Measurements from ENCODE around the gene KCNG2. TPM values are rescaled to one million over a fixed set of nuclear protein-coding genes. Genes with fewer than 3 reads are reported as not detected.

Gene KCNG2
- polyA plus RNA-seq, 3 donors: 0.05 to 0.45 (median 0.42) TPM

DNA sequence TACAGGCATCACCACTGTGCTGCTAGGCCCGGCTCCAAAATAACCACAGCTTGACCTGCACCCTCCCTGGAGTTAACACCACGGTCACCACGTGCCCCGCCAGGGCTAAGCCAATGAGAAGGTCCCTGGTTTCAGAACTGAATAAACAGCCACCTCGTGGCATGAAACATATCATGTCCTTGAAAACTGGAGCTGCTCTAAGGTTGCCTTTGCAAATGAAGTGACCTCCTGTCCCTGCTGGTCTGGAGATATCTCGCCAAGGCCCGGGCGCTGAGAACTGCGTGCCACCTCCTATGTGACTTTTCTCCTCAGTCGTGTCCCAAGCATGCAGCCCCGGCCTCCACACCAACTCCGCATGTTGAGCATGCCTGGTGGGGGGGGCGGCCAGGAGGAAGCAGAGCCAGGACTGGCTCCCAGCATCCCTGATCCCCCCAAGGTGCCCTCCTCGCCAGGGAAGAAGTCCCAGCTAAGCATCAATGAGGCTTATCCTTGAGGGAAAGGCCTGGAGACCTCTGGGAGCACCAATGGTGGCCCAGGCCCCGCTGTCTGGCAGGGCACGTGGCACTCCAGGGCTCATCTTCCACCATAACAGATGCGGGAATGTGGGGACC is 16.3 kb upstream of the KCNG2 start:
- no peak overlapping the region for H3K27ac ChIP-seq (ENCODE audit: low read depth, low read length)
- 63 to 84% (median 79%) methylated on average over 17 of the region's 17 CpGs for WGBS, 3 donors

DNA sequence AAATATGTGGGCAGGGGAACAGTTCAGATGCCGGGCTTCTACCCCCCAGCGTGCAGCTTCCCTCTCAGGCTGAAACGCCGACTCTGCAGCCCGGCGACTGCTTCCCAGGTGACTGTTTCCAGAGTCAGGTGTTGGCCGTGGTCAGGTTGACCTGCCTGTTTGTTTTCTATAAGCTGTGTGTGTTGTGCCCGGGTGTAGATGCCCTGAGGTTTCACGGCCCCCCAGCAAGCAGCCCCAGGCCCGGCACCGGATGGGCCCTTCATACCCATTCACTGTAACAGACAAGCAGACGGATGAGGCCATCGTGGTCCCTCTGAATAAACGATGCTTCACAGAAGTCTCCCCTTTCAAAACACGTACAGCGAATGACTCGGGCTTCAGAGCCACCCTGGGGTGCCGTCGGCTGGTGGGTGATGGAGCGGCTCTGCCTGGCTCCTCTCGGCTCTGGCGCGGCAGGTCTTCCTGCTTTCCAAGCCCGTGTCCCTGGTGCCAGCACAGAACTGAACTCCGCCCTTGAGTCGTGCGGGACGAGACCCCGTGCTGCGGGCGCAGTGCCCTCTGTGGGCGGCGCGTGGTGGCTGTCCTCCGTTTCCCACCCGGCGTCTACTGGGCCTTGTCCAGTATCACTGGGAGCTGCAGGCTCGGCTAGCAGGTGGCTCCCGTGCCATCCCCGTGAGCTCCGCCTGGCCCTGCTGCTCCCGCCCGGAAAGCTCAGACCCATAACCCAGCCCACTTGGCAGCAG is 15.0 kb upstream of the KCNG2 start:
- H3K27ac ChIP-seq (ENCODE audit: low read depth, low read length): no peak overlapping the region
- 86 to 89% (median 87%) methylated on average over 43 of the region's 43 CpGs for WGBS, 3 donors

DNA sequence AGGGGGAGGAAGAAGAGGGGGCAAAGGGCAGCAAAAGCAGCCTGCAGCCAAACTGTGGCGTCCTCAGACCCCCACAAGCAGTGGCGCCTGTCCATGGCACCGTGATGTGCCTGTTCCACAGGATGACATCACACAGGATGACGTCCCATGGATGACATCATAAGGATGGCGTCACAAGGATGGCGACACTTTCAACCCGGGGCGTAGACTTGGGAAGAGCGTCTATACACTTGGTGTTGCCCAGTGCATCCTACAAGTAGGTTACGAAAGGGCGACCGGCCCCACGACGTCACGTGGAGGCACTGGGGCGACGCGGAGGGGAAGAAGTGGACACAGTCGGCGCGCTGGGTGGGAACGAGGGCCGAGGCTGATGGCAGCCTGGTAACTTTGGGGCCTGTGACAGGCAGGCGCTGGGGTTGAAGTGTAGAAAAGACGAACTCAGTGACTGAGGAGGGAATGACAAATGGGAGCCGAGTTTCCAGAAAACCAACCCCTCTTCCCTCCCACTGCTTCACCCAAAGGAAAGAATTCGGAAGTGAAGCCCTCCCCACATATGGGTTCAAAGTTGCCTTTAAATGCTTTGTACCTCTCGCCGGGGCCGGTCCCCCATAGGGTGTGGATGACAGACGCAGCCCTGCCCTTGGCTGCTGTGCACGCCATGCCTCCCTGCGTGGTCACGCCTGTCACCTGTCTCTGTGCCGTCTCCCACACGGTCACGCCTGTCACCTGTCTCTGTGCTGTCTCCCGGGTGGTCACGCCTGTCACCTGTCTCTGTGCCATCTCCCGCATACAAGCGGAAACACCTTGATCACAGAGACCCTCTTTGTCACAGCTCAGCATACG is 13.4 kb upstream of the KCNG2 start:
- no peak overlapping the region for H3K27ac ChIP-seq (ENCODE audit: low read depth, low read length)
- WGBS, 3 donors: 81 to 83% (median 81%) methylated on average over 42 of the region's 42 CpGs

DNA sequence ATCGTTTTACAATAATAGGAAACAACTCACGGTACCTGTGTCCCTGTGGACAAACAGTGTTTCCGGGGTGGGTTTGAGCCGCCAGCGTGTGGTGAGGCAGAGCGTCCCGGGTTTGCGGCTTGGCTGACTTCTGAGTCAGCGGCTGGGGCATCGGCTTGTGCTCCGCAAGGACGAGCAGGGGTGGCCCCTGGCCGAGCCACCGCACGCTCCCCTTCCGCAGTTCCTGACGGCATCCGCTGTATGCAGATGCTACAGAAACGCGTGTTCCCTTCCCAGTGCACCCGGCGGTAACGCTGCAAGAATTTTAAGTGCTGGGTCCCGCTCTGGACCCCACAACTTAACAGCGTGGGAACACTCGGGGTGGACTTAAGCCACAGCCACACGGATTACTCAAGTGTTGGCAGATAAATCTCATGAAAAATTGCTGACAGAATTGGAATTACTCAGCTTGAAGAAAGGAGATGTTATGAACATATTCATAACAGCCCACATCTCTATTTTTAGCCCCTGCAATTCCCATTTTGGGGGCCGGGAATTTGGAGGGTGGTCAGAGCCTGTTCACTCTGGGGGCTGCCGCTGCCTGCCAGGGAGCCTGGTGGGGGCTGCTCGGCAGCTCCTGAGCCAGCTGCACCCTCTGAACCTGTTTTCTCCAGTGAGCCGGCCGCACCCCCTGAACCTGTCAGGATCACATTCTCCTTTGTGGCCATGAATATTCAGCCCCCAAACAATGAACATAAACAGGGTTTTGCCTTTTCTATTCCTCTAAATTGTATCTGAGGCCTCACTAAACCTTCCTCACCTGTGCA is 12.6 kb upstream of the KCNG2 start:
- no peak overlapping the region for H3K27ac ChIP-seq (ENCODE audit: low read depth, low read length)
- WGBS, 3 donors: 56 to 66% (median 63%) methylated on average over 32 of the region's 32 CpGs

DNA sequence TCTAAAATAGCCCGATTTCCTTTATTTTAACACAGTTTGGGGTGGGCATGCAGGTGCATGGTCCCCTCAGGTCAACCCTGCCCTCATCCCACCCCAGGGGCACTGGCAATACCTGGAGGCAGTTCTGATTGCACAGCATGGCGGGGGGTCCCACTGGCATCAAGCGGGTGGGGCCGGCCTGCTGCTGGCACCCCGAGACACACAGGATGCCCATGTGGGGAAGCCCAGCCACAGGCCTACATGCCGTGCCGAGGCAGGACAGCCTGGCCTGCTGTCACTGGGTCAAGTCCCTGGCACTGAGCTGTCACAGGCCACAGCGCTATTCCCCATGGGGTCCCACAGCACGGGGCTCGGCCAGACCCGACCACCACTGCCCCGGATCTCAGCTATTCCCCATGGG is 11.9 kb upstream of the KCNG2 start:
- H3K27ac ChIP-seq (ENCODE audit: low read depth, low read length): no peak overlapping the region
- WGBS, 3 donors: 76 to 89% (median 79%) methylated on average over 11 to 12 of the region's 12 CpGs

DNA sequence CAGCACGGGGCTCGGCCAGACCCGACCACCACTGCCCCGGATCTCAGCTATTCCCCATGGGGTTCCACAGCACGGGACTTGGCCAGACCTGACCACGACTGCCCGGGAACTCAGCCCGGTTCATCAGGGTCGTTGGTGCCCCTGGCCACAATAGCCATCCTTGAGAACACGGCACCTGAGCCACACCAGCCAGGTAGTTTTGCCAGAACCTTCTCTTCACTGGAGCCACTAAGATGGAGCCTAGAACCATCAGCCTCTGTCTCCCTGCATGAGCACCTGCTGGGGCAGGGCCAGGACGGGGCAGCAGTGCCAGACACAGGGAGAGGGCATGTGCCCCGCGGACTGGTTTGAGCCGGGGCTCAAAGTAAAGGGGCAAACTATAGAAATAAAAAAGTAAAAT is 11.4 kb upstream of the KCNG2 start:
- WGBS, 3 donors: 74 to 86% (median 86%) methylated on average over 10 to 14 of the region's 14 CpGs
- no peak overlapping the region for H3K27ac ChIP-seq (ENCODE audit: low read depth, low read length)

DNA sequence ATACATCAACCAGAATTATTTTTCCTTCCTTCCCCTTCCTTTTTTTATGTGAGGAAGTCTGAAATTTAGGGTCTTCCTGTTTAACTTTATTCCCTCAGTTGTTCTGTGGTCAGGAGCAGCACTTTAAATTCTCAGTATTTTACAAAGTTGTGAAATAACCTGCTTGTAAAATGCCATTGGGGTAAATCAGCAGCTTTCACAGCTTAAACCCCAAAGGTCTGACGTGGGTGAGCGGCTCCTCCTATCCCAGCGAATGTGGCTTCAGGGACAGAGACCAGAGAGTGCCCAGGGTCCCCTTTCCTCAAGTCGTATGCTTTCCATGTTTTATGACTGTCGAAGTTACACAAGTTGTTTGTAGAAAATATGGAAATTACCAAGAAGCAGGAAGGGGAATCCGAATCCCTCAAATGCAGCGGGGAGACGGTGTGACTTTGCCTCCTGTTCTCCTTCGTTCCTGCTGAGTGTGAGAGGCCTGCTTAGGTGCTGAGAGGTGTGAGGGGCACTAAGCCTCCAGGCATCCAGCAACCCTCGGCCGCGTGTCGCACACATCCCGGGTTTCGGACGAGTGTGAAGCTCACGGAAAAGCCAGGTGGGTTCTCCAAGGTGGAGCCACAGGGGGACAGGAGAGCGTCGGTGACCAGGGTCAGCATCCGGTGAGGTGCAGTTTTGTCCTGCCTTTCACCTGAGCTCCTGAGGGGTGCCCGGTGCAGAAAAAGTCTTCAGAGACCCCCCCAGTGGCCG is 10.8 kb upstream of the KCNG2 start:
- no peak overlapping the region for H3K27ac ChIP-seq (ENCODE audit: low read depth, low read length)
- 71 to 79% (median 75%) methylated on average over 22 of the region's 22 CpGs for WGBS, 3 donors

DNA sequence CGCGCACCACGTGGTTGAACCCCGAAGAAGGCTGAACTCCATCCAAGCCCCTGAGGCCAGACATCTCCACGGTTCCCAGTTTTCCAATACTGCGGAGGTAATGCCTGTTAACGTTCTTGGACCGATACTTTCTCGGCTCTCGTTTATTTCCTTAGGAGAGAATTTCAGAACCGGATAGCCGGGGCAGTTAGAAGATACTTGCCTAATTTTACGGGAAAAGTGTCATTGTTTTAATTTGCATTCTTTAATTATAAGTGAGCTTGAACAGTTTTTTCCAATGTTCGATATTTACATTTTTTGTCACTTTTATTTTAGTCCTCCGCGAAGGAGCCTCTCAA is 10.2 kb upstream of the KCNG2 start:
- H3K27ac ChIP-seq (ENCODE audit: low read depth, low read length): no peak overlapping the region
- WGBS, 3 donors: 81 to 84% (median 82%) methylated on average over 16 of the region's 16 CpGs

DNA sequence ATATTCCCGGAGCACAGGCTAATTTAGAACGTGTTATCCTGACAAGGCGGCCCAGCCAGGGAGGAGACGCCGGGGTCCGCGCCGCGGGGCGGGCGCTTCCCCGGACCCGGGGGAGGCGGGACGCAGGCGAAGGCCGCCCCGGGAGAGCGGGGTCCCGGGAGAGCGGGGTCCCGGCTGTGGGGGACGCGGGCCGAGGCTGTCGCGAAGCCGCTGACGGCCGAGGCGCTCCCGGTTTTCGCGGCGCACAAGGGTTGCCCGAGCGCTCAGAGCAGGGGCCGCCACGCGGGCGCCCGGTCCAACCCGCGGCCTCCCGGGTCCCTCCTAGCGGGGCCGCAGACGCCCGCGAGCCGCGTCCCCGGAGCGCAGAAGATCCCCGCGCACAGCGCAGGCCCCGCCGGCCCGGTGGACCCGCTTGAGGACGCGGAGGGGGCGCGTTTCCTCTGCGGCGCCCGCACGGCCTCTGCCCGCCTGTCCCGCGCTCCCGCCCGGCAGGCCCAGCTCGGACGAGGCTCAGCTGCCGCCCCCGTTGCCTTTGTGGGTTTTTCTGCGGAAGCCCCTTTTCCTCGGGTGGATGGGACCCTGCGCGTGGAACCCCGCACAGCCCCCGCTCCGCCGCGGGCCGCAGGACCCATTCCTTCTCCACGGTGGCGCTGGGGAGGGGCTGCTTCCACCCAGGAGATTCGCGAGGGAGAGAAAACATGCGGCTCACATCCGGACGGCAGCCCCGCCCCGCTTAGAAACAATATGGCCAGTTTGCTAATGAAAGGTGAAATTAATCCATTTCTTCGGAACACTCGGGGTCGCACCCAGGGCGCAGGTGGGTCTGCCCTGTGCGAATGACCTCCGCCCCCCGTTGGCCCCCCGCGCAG is 9.6 kb upstream of the KCNG2 start:
- no peak overlapping the region for H3K27ac ChIP-seq (ENCODE audit: low read depth, low read length)
- WGBS, 3 donors: 5% methylated on average over 61 to 106 of the region's 106 CpGs

DNA sequence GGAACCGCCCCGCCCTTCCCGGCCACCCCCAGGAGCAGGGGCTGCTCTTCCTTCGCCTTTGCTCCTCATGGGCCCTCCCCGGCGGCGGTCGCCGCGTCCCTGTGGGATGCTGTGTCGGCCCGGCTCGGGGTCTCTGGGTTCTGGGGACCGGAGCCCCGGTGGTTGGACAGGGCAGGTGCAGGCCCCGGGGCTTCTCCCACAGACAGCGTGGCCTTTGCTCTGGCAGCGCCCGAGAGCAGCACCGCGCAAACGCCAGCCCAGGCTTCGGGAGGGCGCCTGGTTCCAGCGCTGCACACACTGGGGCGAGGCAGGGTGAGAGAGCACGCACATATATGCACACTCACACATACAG is 9.0 kb upstream of the KCNG2 start:
- H3K27ac ChIP-seq (ENCODE audit: low read depth, low read length): no peak overlapping the region
- WGBS, 3 donors: 40 to 60% (median 56%) methylated on average over 27 of the region's 27 CpGs

DNA sequence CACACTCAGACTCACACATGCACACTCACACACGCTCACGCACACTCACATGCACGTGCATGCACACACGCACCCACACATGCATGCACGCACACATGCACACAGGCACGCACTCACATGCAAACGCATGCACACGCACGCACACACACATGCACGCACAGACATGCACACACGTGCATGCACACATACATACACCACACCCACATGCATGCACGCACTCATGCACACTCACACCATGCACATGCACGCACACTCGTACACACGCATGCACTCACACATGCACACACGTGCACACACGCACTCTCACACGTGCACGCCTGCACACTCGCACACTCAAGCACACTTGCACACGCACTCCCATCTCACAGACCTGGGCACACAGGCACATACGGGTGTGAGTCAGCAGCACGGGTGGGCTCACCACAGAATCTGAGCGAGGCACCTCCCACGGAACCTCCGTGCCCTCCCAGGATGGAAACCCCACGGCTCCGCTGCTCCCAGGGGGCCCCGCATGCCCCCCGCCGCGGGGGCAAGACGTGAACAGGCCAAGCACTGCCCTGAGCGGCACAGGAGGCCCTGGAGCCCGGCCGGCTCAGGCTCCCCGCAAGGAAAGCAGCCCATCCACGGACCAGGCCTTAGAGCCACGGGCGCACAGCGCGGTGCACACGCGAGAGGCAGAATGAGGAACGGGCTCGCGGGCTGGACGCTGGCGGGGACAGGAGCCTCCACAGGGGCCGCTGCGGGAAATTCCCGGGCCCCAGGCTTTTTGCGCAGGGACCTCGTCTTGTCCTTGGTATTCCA is 8.4 kb upstream of the KCNG2 start:
- H3K27ac ChIP-seq (ENCODE audit: low read depth, low read length): no peak overlapping the region

DNA sequence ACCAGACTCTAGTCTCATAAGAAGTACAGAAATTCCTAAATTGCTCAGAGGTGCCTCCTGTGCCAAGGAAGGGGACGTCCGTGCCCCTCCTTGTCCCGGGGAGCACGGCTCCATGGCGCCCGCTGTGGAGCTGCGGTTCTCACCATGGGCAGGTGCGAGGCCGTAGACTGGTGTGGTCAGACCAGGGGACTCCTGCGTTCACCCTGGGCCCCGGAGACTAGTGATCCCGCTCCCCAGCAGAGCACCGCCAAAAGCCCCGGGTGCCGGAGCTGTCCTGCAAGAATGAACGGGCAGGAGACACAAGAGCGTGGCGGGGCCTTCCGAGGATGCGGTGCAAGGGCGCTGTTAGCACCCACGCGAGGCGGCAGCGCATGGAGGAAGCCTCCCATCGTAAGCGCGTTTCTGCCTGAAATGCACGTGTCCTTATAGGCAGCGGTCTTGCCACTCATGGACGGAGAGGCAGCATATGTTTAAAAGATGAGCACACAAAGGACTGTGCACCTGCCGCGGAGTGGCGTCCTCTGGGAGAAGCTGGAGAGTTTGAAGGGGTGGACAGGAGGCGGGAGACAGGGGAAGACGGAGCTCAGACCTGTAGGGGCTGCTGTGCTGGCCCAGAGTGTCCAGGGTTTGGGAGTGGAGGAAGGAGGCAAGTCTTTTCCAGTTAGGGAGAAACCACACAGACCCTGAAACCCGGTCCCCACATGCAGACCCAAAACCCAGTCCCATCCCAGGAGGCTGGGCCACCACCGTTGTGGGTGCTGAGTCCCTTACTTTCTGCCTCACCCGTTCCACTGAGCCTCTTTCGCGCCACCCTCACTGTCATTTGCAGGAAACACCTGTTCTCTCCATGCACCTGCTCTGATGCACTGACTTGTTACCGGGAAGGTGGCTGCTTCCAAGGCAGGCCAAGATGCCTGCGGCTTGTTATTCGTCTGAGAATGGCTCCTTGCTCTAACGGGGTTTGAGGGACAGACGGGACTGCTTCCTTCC is 7.5 kb upstream of the KCNG2 start:
- no peak overlapping the region for H3K27ac ChIP-seq (ENCODE audit: low read depth, low read length)
- 72 to 77% (median 74%) methylated on average over 46 of the region's 46 CpGs for WGBS, 3 donors

More for the DNA sequence above, 8.4 kb upstream of the KCNG2 start:
- WGBS, 3 donors: 89 to 91% (median 91%) methylated on average over 54 of the region's 54 CpGs

DNA sequence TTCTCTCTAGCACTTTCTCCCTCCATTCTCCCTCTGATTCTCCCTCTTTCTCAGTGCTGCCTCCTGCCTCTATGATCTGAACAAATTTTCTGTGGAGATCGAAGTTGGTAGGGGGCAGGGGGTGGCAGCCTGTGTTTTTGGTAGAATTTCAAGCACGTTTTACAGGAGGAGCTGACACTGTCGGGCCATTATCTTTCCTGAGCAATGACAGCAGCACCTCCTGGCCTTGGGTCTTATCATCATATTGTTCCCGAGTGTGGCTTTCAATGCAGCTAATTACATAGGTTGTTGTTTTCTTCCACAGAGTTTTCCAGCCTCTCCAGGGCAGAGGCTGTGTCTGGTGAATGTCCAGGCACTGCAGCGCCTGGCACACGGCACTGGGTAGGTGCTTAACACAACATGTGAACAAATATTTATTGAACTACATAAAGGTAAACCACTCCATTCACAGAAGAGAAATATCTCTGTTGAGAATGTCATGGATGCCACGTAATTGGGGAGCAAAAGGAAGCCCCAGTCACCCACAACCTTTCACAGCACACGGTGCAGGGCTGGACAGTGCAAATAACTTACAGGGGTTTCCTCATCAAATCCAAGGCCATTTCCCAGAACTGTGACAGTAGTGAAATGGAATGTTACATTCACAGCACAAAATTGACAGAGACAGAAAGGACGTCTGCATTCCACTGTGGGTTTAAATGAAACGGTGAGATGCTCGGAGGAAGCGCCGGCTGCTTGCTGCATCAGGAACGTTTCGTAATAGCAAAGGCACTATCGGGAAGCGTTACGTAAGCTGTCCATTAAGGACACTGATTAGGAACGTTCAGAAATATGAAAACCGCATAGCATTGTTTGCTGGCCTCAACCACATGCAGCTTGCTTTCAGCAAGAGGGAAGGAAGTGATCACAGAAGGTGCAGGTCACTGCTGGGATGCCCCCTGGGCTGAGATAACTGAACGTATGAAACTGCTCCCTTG is 6.5 kb upstream of the KCNG2 start:
- WGBS, 3 donors: 6 to 22% (median 14%) methylated on average over 21 of the region's 21 CpGs
- H3K27ac ChIP-seq (ENCODE audit: low read depth, low read length): peak overlapping the region; percentile 0
